HepG2 (cell line): ENCODE data around the gene PEAK1. TPM values are rescaled to one million over a fixed set of nuclear protein-coding genes. Genes with fewer than 3 reads are reported as not detected.

ENCODE experiments used
- ATAC-seq: fragments of 200-7000 bp; cut with Tn5 transposase; 3 replicates; pipeline ENCODE4 v1.9.1; 2020; ENCODE audit warnings: mild to moderate bottlenecking, moderate library complexity
- BruUV-seq: library from RNA; stranded (reverse); fragments of 400-500 nt; replicated peaks from 2 replicates; lab custom pipeline; 2021; lab: Mats Ljungman, UMichigan
- CTCF ChIA-PET: fragments of 300-600 bp; formaldehyde crosslinking; extraction: SDS; loops from one replicate; lab custom pipeline; 2021; ENCODE audit warnings: low total read pairs, inconsistent platforms, low intra/inter-chr PET ratio; lab: Yijun Ruan, JAX
- POLR2A ChIA-PET: fragments of 350-600 bp; sonication (Branson Sonifier 250); formaldehyde crosslinking; loops from one replicate; lab custom pipeline; 2020; ENCODE audit warnings: antibody characterized with exemption, inconsistent platforms; lab: Yijun Ruan, JAX
- DNase-seq: peaks from one replicate; pipeline ENCODE4 v3.0.0-alpha.2; 2015; ENCODE audit warnings: low spot score
- FAIRE-seq: peaks from 3 replicates; lab custom pipeline; 2011; peaks lifted over from hg19 to GRCh38; lab: Jason Lieb, UNC
- H2AFZ ChIP-seq: one replicate; pipeline ENCODE4 v1.6.1; 2011; ENCODE audit warnings: low read length, inconsistent platforms
- H3K27ac ChIP-seq: fragments of 300-600 bp; 3 replicates; pipeline ENCODE4 v1.8.0; 2011; ENCODE audit warnings: mixed run types, mild to moderate bottlenecking, mixed read lengths, low read length, inconsistent platforms; ENCODE audit not compliant: insufficient read depth; ENCODE audit errors: extremely low read length
- H3K27me3 ChIP-seq, 2 experiments: fragments of 200-600 bp in 1 of 2; 2 replicates in 1 of 2; 3 replicates in 1 of 2; pipeline versions ENCODE4 v1.6.0 to v1.8.0; 2011; ENCODE audit warnings: low read length in 2 of 2, mild to moderate bottlenecking in 2 of 2, moderate library complexity in 2 of 2, inconsistent platforms in 1 of 2; ENCODE audit not compliant: insufficient read depth in 2 of 2, control insufficient read depth in 1 of 2
- H3K36me3 ChIP-seq, 2 experiments: fragments of 200-600 bp in 1 of 2; replicated peaks in 1 of 2; 2 replicates in 1 of 2; 3 replicates in 1 of 2; pipeline versions ENCODE4 v1.5.1 to v1.8.0; 2011; ENCODE audit warnings: low read length in 2 of 2, inconsistent platforms in 1 of 2; ENCODE audit not compliant: insufficient read depth in 2 of 2, control insufficient read depth in 1 of 2
- H3K4me1 ChIP-seq: 2 replicates; pipeline ENCODE4 v1.5.1; 2012; ENCODE audit warnings: low read length, inconsistent platforms; ENCODE audit not compliant: insufficient read depth
- H3K4me2 ChIP-seq: 2 replicates; pipeline ENCODE4 v1.6.0; 2011; ENCODE audit warnings: low read depth, low read length, inconsistent platforms
- H3K4me3 ChIP-seq, 3 experiments: fragments of 200-600 bp in 1 of 3; sonication (generic), shearing (Covaris generic) in 1 of 3; replicated peaks in 1 of 3; 2 replicates each; pipeline ENCODE4 v1.5.1; 2011 to 2016; ENCODE audit warnings: low read length in 3 of 3, inconsistent platforms in 2 of 3, low read depth in 2 of 3, mild to moderate bottlenecking in 2 of 3, control low read depth in 1 of 3, mixed read lengths in 1 of 3; ENCODE audit not compliant: insufficient read depth in 1 of 3
- H3K79me2 ChIP-seq: one replicate; pipeline ENCODE4 v1.6.1; 2011; ENCODE audit warnings: low read length, inconsistent platforms; ENCODE audit not compliant: insufficient read depth
- H3K9ac ChIP-seq: 2 replicates; pipeline ENCODE4 v1.6.0; 2011; ENCODE audit warnings: mild to moderate bottlenecking, low read depth, low read length, inconsistent platforms; ENCODE audit not compliant: insufficient read depth
- H3K9me3 ChIP-seq: 2 replicates; pipeline ENCODE4 v1.5.1; 2012; ENCODE audit warnings: mild to moderate bottlenecking, low read length
- H4K20me1 ChIP-seq: 2 replicates; pipeline ENCODE4 v1.6.0; 2011; ENCODE audit warnings: inconsistent platforms, mild to moderate bottlenecking, low read length, moderate library complexity; ENCODE audit not compliant: insufficient read depth
- ETV6 ChIP-seq: sonication (generic); formaldehyde crosslinking; conservative IDR thresholded peaks from 2 replicates; pipeline ENCODE4 v1.4.0; 2020; ENCODE audit warnings: missing genetic modification reagents
- NFKBIZ ChIP-seq: IDR thresholded peaks from 2 replicates; pipeline ENCODE4 v1.6.1; 2018; ENCODE audit warnings: missing genetic modification reagents, missing compliant biosample characterization
- PITX1 ChIP-seq: sonication (generic); formaldehyde crosslinking; IDR thresholded peaks from 2 replicates; pipeline ENCODE4 v1.5.1; 2020; ENCODE audit warnings: mild to moderate bottlenecking, missing genetic modification reagents
- RFXAP ChIP-seq: sonication (generic); formaldehyde crosslinking; IDR thresholded peaks from 2 replicates; pipeline ENCODE4 v1.4.0; 2020; ENCODE audit warnings: missing genetic modification reagents, borderline replicate concordance
- SALL1 ChIP-seq: sonication (generic); formaldehyde crosslinking; IDR thresholded peaks from 2 replicates; pipeline ENCODE4 v1.8.0; 2022; ENCODE audit warnings: mild to moderate bottlenecking, missing genetic modification reagents
- ZNF124 ChIP-seq: sonication (generic); formaldehyde crosslinking; IDR thresholded peaks from 2 replicates; pipeline ENCODE4 v1.4.0; 2020; ENCODE audit warnings: missing genetic modification reagents
- ZNF329 ChIP-seq: sonication (generic); formaldehyde crosslinking; IDR thresholded peaks from 2 replicates; pipeline ENCODE4 v1.9.0; 2021; ENCODE audit warnings: low read depth, mild to moderate bottlenecking, missing genetic modification reagents
- WGBS: methylation state at CpG from one replicate; pipeline ENCODE4 v1.1.6; 2017; ENCODE audit warnings: low lambda C conversion rate; 5-methylcytosine and 5-hydroxymethylcytosine counted together
- in situ Hi-C: cut with HindIII; loops from 2 replicates; pipeline ENCODE4 v1.10.0; 2017; ENCODE audit warnings: low pct_unique_long_range_greater_than_20kb; ENCODE audit not compliant: extremely low pct_ligation_motif_present
- intact Hi-C: fragments of 100-400 bp; cut with micrococcal nuclease; formaldehyde crosslinking; loops from one replicate; pipeline ENCODE4 v1.10.0; 2022; ENCODE audit not compliant: unreplicated experiment
- polyA plus RNA-seq, 8 experiments: library from polyadenylated mRNA; depleted of rRNA in 3 of 8; stranded (reverse) in 7 of 8; unstranded in 1 of 8; fragments of >200 nt; fragmentation: Illumina TruSeq in 4 of 8; extraction: Trizol in 4 of 8; gene quantifications; 2 replicates each; pipeline versions ENCODE4 v1.2.1 to v1.2.3, GENCODE V29; 2011 to 2016; ENCODE audit warnings: low read depth in 4 of 8, missing spikeins in 1 of 8, mixed read lengths in 1 of 8; ENCODE audit not compliant: insufficient read depth in 1 of 8
- total RNA-seq, 5 experiments: library from RNA; depleted of rRNA; stranded (reverse); fragments of >200 nt; fragmentation: Illumina TruSeq; extraction: Trizol; gene quantifications; 2 replicates each; pipeline ENCODE4 v1.2.3, GENCODE V29; 2016; ENCODE audit warnings: low read depth in 1 of 5
- TF ChIP-seq, protein P1 (sequence below): sonication (generic); formaldehyde crosslinking; IDR thresholded peaks from 2 replicates; pipeline ENCODE4 v1.5.1; 2020; ENCODE audit warnings: mild to moderate bottlenecking, missing genetic modification reagents
- TF ChIP-seq, protein P2 (sequence below): sonication (generic); formaldehyde crosslinking; IDR thresholded peaks from 2 replicates; pipeline ENCODE4 v1.4.0; 2020; ENCODE audit warnings: mild to moderate bottlenecking, missing genetic modification reagents

The PEAK1 gene
- total and polyA plus RNA-seq, 2 of the 13 experiments (the other 11 are each of a cell fraction or from before 2014, with no cell fraction given), result 6.0 to 6.6 TPM

DNA sequence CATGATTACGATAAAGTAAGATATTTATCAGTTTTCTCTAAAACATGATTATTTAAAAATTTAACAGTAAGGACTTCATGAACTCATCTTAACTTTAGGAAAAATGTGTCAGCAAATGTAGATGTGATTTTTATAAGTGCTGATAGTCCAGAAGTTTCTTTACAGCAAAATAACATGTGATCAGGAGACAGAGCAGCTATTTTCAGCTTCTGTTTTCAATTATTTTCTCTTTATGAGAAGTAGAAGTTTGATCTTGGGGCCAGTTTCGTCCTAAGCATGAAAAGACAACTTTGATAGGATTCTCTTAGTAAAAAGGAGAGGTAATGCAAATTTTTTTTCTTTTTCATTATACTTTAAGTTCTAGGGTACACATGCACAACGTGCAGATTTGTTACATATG, 252.5 kb downstream of the PEAK1 start:
- DNase-seq (no peak), FAIRE-seq (no peak), ATAC-seq (no peak)
- ChIA-PET CTCF (no interaction called here), POLR2A (no interaction called here)
- no TSS peak for BruUV-seq
- in situ Hi-C loops (loop anchor here (5.0 kb wide), 1 partner anchor 45 kb away; no protein-coding TSS in a partner anchor), intact Hi-C loops (no loop called here)
- H3K4me3 ChIP-seq, result no peak overlapping the region
- H3K27ac ChIP-seq, result no peak overlapping the region
- H3K79me2 ChIP-seq, result no peaks in the 10 kb centered on the region
- H3K36me3 ChIP-seq, result no peaks in the 10 kb centered on the region
- H2AFZ ChIP-seq, result no peak overlapping the region
- H3K4me1 ChIP-seq, result peaks cover 34% of the 10 kb centered on the region
- no peaks in the 10 kb centered on the region for H4K20me1 ChIP-seq
- H3K4me2 ChIP-seq, result no peak overlapping the region
- H3K9me3 ChIP-seq, result no peaks in the 10 kb centered on the region
- H3K9ac ChIP-seq, result no peak overlapping the region
- TF ChIP-seq SALL1 (CRISPR knock-in tag) (no peak), ZNF329 (no peak), NFKBIZ (no peak), ZNF124 (CRISPR knock-in tag) (no peak), PITX1 (no peak), RFXAP (CRISPR knock-in tag) (no peak), ETV6 (CRISPR knock-in tag) (no peak)
- TF ChIP-seq, protein P1, sequence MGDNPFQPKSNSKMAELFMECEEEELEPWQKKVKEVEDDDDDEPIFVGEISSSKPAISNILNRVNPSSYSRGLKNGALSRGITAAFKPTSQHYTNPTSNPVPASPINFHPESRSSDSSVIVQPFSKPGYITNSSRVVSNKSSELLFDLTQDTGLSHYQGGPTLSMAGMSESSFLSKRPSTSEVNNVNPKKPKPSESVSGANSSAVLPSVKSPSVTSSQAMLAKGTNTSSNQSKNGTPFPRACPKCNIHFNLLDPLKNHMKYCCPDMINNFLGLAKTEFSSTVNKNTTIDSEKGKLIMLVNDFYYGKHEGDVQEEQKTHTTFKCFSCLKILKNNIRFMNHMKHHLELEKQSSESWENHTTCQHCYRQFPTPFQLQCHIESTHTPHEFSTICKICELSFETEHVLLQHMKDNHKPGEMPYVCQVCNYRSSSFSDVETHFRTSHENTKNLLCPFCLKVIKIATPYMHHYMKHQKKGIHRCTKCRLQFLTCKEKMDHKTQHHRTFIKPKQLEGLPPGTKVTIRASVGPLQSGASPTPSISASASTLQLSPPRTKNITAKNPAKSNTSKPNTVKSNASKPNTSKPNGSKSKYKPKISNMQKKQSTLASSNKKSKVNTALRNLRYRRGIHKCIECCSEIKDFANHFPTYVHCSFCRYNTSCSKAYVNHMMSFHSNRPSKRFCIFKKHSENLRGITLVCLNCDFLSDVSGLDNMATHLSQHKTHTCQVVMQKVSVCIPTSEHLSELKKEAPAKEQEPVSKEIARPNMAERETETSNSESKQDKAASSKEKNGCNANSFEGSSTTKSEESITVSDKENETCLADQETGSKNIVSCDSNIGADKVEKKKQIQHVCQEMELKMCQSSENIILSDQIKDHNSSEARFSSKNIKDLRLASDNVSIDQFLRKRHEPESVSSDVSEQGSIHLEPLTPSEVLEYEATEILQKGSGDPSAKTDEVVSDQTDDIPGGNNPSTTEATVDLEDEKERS (CRISPR knock-in tag), result no peak
- TF ChIP-seq, protein P2, sequence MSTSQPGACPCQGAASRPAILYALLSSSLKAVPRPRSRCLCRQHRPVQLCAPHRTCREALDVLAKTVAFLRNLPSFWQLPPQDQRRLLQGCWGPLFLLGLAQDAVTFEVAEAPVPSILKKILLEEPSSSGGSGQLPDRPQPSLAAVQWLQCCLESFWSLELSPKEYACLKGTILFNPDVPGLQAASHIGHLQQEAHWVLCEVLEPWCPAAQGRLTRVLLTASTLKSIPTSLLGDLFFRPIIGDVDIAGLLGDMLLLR (CRISPR knock-in tag), result no peak
- no peaks in the 10 kb centered on the region for H3K27me3 ChIP-seq
- 97% methylated on average over 3 of the region's 3 CpGs for WGBS
